DMS 273 (cell line): ENCODE measurements around the gene KLC3.
"Not testable (repeated sequence)": the region's sequence is repeated elsewhere in the genome, so short reads cannot be mapped to it uniquely, and the experiment has no call there.

Source experiments
- DNase-seq: peaks from one replicate; lab custom pipeline; 2025; ENCODE audit not compliant: unreplicated experiment; lab: John Stamatoyannopoulos, UW

Gene KLC3

DNA sequence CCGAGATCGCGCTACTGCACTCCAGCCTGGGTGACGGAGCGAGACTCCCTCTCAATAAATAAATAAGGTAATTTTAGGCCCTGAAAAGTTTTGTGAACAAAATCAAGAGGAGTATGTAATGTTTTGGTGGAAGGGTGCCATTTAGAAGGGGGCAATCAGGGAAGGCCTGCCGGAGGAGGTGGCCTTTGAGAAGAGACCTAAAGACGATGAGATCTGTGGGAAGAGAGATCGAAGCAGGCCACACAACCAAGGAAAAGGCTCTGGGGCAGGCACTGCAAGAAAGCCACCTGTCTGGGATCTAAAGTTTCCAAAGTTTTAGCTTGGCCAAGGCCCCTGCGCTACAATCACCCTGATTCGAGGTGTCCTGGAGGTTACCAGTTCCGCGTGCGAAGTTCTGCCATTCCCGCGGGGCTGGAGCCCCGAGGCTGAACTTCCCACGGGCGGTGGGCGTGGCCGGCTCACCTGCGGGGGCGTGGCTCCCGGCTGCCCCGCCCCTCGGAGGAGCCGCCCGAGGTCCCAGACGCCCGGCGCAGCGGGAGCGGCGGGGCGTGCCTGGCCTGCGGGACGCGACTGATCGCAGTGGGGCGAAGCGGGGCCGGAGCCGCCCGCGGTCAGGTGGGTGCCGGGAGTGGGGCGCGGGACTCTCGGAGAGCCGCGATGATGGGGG lies at the start of gene KLC3:
TSS of gene KLC3 (plus strand) at position 519 of the 667 bp plus-strand sequence. CDS start 4,792 bp downstream, outside the sequence.
- peak; percentile 60 for DNase-seq

GRCh38 chr19:45291834-45292233 lies 48.7 kb upstream of the KLC3 start:
- no peak for DNase-seq

DNA sequence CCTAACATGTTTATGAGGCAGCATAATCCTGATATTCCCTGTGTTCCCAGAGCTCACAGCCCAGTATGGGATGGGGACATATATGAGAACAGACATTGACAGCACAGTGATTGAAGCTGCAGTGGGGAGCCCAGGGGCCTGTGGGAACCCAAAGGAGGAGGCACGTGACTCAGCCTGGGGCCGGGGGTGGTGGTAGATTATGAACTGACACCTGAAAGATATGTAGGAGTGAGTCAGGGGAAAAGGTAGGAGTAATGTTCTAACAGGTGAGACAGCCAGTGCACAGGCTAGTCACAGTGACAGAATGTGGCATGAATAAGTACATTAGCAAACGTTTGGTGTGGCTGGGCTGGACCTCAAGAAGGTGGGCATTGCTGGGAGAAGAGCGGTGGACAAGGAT lies 46.9 kb upstream of the KLC3 start:
- no peak for DNase-seq

DNA sequence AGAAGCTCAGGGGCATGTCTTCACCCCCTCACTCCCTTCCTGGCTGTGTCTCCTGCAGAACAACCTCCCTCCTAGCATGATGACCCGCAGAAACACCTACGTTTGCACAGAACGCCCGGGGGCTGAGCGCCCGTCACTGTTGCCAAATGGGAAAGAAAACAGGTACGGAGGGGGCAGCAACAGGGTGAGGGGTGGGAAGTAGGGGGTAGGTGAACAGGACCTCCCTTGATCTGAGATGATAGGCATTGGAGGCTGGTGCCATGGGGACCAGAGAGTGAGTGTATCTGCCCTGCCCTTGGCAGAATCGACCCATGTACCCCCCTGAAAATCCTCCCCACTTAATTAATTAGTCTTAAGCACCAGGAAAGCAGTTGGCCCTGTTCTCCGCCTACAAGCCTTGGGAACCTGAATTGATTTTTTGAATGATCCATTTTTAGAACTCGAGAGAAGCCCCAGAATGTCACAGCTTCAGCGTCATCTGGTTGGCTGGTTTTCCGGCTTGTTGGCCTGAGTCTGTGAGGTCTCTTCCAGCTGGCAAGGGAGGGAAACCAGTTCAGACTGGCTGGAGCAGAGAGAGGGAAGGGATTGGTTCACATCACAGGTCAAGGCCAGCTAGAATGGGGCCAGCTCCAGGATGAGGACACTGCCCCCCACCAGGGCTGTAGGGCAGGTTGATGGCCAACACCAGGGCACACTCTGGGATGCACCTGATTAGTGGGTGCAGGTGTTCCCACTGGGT lies 46.1 kb upstream of the KLC3 start:
- peak; percentile 29 for DNase-seq

- DNase-seq: no peak
Measured at GRCh38 chr19:45295873-45296272, 44.7 kb upstream of the KLC3 start.

- DNase-seq: no peak
Measured at GRCh38 chr19:45296355-45296754, 44.2 kb upstream of the KLC3 start.

GRCh38 chr19:45297674-45298073 lies 42.9 kb upstream of the KLC3 start:
- DNase-seq: no peak

GRCh38 chr19:45298264-45298663 lies 42.3 kb upstream of the KLC3 start:
- DNase-seq: no peak

DNA sequence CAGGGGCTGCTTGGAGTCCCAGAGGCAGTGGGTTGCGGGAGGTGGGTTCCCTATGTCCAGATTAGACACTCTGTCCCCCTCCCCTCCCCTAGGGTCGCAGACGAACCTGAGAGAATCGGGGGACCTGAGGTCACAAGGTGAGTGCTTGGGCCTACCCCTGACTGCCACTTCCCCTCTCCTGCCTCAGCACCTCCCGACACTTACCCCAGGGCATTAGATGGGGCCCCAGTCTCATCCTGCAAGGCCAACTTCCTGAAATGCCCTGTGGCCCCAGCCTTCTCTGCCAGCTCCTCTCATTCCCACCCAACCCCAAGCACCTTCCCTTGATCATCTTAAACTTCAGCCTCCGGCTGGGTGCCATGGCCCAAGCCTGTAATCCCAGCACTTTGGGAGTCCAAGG lies 40.8 kb upstream of the KLC3 start:
- no peak for DNase-seq

GRCh38 chr19:45302416-45302815 lies 38.1 kb upstream of the KLC3 start:
- no peak for DNase-seq

- DNase-seq: no peak
Measured at GRCh38 chr19:45303269-45304060, 37.1 kb upstream of the KLC3 start.

DNA sequence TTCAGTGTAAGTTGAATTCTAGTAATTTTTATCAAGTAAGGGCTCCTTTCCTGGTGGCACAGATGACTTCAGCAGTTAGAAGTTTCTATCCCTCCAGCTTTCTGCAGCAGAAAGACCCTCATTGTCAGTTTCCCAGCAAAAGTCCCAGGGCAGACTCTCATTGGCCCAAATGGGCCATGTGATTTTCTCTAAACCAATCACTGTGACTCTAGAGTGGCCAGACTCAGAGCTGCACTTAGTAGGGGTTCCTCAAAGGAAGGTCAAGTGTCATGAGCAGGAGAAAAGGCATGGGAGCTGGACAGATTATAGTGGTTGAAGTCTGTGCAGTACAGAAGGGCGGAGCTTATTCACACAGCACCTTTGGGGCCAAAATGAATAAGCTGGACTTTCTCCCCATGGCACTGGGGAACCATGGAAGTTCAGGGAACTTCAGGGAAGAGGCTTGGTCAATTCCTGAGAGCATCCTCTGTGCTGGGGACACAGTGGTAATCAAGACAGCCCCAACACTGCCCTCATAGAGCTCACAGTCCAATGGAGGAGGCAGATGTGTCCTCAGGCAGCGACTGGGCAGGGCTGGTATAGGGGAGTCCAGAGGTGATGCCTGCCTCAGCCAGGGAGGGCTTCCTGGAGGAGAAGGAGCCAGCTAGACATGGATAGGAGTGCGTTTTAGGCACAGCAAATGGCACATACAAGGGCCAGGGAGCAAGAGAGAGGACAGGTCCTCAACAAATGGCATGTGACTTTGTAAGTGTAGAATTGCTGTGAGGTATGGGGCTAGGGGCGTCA lies 36.2 kb upstream of the KLC3 start:
- no peak for DNase-seq

DNA sequence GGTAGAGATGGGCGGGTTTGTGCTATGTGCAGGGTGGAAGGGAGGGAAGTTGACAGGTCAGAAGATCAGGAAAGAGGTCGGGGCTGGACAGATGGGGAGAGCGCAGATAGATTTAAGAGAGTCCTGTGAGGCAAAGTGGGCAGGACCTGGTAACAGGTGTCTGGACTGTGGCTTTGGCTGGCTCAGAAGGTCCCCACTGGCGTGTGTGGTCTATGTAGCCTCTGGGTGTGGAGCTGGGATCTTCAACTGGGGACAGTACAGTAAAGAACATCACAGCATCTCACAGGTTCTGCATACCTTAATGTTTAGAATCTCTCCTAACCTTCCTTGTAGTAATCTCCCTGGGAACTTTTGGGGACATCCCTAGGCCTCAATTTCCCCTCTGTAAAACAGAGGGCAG lies 35.5 kb upstream of the KLC3 start:
- no peak for DNase-seq

GRCh38 chr19:45305421-45305820 lies 35.1 kb upstream of the KLC3 start:
- DNase-seq: no peak

DNA sequence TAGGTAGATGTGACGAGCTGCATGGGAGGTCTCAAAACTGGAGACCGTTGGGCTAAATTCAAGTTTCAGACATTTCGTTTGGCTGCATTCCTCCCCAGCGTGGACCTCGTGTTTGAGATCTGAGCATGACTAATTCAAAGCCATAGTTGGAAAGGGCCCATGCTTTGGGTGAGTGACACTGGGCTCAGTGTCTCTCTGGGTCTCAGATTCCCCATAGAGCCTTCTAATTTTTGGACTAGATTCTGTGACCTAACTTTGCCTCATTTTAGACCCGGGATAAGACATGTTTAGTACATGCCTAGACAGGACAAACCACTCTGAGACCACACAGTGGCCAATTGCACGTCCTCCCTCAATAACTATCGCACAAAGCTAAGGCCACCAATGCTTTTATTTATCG lies 34.5 kb upstream of the KLC3 start:
- no peak for DNase-seq

DNA sequence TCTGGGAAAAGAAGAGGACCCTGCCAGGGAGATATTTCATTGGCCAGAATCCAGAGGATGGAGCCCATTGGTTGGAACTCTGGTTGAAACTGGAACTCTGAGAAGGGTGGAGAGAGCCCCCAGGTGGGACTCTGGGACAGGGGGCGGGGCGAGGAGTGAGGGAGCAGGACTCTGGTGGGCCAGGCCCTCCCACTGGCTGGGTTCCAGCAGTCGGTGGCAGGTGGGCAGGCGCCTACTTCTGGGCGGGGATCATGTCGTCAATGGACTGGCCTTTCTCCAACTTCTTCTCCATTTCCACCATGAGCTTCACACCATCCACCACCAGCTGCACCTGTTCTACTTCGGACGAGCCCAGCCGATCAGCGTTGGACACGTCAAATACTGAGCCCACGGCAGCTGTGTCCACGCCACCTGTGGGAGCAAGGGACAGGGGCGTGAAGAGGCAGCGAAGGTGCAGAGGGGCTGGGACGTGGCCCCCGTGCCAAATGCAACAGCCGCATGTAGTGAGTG lies 34.0 kb upstream of the KLC3 start:
- peak; percentile 77 for DNase-seq

GRCh38 chr19:45307361-45307760 lies 33.2 kb upstream of the KLC3 start:
- no peak for DNase-seq

GRCh38 chr19:45309322-45309721 lies 31.2 kb upstream of the KLC3 start:
- not testable (repeated sequence) for DNase-seq

DNA sequence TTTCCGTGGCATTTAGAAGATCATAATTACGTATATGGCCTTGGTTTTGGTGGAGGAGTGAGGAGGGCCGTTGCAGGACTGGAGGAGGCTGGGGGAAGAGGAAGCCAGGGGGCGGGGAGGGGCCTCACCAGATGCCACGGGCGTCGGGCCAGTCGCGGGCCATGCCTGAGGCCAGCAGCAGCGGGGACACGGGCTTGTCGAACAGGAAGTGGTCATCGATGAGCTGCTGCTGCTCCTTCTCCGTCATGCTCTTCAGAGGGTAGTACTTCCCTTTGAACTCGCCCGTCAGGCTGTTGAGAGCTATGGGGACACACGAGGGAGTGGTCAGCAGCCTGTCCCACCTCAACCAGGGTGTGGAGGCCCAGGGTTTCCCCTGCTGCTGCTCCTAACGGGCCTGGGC lies 28.9 kb upstream of the KLC3 start:
- peak; percentile 46 for DNase-seq

DNA sequence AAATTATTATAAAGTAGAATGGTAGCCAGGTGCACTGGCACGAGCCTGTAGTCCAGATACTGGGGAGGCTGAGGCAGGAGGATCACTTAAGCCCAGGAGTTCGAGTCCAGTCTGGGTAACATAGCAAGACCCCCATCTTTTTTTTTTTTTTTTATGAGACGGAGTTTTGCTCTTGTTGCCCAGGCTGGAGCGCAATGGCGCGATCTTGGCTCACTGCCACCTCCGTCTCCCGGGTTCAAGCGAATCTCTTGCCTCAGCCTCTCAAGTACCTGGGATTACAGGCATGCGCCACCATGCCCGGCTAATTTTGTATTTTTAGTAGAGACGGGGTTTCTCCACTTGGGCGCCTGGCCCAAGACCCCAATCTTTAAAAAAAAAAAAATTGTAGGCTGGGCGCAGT lies 28.3 kb upstream of the KLC3 start:
- DNase-seq: not testable (repeated sequence)

GRCh38 chr19:45314708-45315245 lies 25.8 kb upstream of the KLC3 start:
- no peak for DNase-seq
